RWPE1 (cell line): ENCODE results near the gene CAMK2D.

Source experiments
- CTCF ChIA-PET: fragments of 350-600 bp; sonication (Branson Sonifier 250); formaldehyde crosslinking; extraction: SDS; loops from one replicate; lab custom pipeline; 2021; lab: Yijun Ruan, JAX
- POLR2A ChIA-PET: fragments of 400-600 bp; formaldehyde crosslinking; extraction: SDS; loops from one replicate; lab custom pipeline; 2020; ENCODE audit warnings: antibody characterized with exemption; ENCODE audit not compliant: low non-redundant PET; lab: Yijun Ruan, JAX
- DNase-seq: peaks from one replicate; pipeline ENCODE4 v3.0.0; 2012; ENCODE audit warnings: low spot score
- H3K27ac ChIP-seq: fragments of 450-650 bp; 2 replicates; pipeline ENCODE4 v1.5.1; 2017
- TF ChIP-seq, protein P1 (sequence below): fragments of 450-650 bp; conservative IDR thresholded peaks from 2 replicates; pipeline ENCODE4 v1.5.1; 2017; ENCODE audit warnings: low read depth, mild to moderate bottlenecking

Gene CAMK2D

DNA sequence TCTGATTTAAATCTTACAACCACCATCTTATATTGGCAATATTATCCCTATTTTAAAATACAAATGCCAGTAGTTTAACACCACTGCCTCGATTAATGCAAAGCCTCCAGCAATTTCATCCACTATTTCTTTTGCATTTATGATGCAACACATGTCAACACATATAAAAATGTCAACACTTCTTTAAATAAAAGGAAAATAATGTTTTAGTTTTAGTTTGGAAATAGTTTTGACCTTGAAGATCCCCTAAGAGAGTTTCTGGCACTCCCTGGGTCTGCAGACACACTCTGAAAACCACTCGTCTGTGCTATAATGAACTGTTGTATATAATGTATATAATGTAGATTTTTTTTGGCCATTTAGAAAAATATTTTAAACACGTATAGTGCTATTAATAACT lies 99.0 kb downstream of the CAMK2D start:
- ChIA-PET POLR2A (no interaction called here), CTCF (interaction anchor here (1.2 kb wide), 1 partner anchor 58 kb away, joined by 5 read pairs; no protein-coding TSS in a partner anchor)
- no peak for DNase-seq
- no peak overlapping the region for H3K27ac ChIP-seq
- TF ChIP-seq, protein P1, sequence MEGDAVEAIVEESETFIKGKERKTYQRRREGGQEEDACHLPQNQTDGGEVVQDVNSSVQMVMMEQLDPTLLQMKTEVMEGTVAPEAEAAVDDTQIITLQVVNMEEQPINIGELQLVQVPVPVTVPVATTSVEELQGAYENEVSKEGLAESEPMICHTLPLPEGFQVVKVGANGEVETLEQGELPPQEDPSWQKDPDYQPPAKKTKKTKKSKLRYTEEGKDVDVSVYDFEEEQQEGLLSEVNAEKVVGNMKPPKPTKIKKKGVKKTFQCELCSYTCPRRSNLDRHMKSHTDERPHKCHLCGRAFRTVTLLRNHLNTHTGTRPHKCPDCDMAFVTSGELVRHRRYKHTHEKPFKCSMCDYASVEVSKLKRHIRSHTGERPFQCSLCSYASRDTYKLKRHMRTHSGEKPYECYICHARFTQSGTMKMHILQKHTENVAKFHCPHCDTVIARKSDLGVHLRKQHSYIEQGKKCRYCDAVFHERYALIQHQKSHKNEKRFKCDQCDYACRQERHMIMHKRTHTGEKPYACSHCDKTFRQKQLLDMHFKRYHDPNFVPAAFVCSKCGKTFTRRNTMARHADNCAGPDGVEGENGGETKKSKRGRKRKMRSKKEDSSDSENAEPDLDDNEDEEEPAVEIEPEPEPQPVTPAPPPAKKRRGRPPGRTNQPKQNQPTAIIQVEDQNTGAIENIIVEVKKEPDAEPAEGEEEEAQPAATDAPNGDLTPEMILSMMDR = no peak

DNA sequence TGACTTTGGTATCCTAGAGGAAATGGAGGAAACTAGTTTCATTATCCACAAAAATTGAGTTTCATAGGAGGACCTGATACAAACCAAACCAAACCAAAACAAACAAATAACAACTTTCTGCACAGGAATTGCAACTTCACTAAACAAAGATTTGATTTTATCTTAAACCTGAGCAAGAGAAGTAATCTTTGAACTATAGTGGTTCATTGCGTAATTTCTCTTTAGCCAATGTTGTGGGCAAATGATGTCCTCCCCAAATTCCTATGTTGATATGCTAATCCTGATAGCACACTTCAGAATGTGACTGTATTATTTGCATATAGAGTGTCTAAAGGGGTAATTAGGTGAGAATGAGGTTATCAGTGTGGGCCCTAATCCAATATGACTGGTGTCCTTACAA lies 102.4 kb downstream of the CAMK2D start:
- ChIA-PET POLR2A (no interaction called here), CTCF (no interaction called here)
- DNase-seq = no peak
- TF ChIP-seq, protein P1 = no peak
- no peak overlapping the region for H3K27ac ChIP-seq

DNA sequence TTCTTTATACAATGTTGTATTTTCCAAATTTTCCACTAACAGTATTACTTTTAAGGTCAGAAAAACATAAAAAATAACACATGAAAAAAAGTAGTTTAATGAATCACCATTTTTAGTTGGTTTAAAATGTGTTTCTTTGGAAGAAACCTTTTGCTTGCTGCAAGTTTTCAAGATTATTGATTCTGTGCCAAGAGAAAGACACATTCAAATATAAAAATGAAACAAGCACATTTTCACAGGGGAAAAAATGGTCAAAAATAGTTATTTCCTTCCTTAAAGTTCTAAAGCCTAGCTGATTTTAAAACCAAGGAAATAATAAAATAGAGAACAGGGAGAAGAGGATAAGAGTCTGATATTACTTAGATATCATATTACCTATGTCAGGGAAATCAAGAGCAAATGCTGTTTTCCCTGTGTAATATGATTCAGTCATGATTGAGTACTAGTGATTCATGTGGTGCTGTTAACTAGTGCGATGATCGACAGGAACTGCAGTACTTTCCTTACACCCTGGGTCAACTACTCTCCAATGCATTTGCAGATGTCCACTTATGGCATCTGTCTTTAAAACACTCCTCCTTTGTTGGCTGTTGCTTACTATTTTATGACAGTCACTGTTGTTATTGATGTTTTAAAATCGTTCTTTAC lies 103.8 kb downstream of the CAMK2D start:
- POLR2A ChIA-PET = no interaction called here
- no peak overlapping the region for H3K27ac ChIP-seq
- CTCF ChIA-PET = interaction anchor here (0.6 kb wide), 1 partner anchor 132 kb away, joined by 3 read pairs; no protein-coding TSS in a partner anchor
- peak; percentile 39 for DNase-seq
- TF ChIP-seq, protein P1 = no peak

DNA sequence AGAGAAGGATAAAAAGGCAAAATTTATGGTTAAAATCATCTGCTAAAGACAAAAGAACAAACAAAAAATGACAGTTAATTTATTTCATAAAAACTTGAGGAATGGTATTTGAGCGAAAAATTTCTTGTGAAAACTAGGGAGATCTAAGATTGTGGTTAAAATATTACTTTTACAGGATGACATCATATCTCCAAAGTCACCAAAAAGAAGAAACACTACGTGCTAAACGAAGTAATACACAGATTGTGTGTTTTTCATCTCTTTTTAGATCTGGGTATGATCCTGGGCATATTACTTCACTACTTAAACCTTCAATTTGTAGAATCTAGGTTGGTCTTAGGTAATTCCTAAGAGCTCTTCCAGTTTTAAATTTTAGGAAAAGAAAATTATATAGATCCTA lies 107.7 kb downstream of the CAMK2D start:
- TF ChIP-seq, protein P1 = no peak
- ChIA-PET POLR2A (no interaction called here), CTCF (interaction anchor here (0.7 kb wide), 1 partner anchor 106 kb away, joined by 3 read pairs; no protein-coding TSS in a partner anchor)
- no peak for DNase-seq
- H3K27ac ChIP-seq = no peak overlapping the region

DNA sequence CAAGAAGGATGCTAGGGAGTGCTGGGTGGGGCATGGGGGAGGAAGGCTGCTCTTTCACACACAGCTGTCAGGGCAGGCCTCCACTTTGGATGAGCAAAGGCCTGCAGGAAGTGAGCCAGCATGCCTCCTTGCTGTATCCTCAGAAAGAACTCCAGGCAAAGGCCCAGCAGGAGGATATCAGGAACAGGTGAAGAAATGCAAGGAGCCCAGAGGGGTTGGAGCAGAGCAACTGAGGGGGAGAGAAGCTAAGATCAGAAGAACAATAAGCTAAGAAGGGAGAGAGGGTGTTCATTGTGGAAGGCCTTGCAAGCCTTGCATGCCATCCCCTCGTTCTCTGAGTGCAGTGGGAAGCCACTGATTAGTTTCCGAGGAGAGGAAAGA lies 115.1 kb downstream of the CAMK2D start:
- CTCF ChIA-PET = interaction anchor here (0.5 kb wide), 1 partner anchor 215 kb away, joined by 3 read pairs; no protein-coding TSS in a partner anchor
- H3K27ac ChIP-seq = peak overlapping the region; percentile 50; the same call in 1 of the 2 replicates

DNA sequence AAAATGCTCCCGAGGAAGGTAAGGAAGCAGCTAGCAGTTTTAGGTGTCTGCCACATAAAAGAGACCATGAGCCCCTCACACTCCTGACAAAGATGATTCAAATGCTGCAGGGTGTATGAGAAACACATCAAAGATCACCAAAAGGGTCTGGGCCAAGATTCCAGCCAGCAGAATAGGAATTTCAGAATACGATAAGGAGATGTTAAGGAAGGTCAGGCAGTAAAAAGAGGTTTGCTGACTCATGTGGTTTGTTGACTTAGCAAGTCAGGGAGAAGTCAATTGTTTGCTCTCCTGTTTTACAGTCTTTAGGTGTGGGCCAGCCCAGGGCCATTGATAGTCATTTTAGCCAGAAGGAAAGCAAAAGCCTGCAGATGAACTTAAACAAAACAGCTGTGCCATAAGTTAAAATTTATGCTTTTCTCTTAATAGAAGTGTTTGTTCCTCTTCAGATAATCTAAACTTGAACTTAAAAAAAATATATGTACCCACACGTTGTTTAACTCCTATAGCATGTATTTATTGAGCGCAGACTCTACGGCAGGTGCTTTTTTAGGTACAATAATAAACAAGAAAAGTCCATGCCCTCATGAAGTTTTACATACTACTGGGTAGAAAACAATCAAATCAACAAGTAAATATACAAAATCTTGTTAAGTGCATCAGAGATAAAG lies 115.6 kb downstream of the CAMK2D start:
- peak overlapping the region; percentile 50; the same call in 1 of the 2 replicates for H3K27ac ChIP-seq
- CTCF ChIA-PET = interaction anchor here (0.5 kb wide), 1 partner anchor 214 kb away, joined by 3 read pairs; no protein-coding TSS in a partner anchor
- peak; percentile 82 for DNase-seq
- POLR2A ChIA-PET = no interaction called here
- TF ChIP-seq, protein P1 = no peak

More for the DNA sequence above, 115.1 kb downstream of the CAMK2D start:
- TF ChIP-seq, protein P1 = no peak
- POLR2A ChIA-PET = no interaction called here
- DNase-seq = peak; percentile 28
